CD14-positive monocyte (primary cell): Measurements from ENCODE around the gene COQ10B. TPM values are rescaled to one million over a fixed set of nuclear protein-coding genes. Genes with fewer than 3 reads are reported as not detected.
A peak's percentile ranks its signal among the peaks of the same experiment; 100 is the strongest.

ENCODE experiments used
- DNase-seq, 3 donors: peaks; one replicate each; pipeline ENCODE4 v3.0.0-alpha.2; 2011 to 2022
- H2AFZ ChIP-seq: 2 replicates; pipeline ENCODE4 v1.6.0; 2012; ENCODE audit warnings: mild to moderate bottlenecking, low read depth, low read length, inconsistent platforms; ENCODE audit not compliant: insufficient read depth, poor library complexity, severe bottlenecking
- H3K27ac ChIP-seq, 2 donors: 1 replicate in 1 of 2; 2 replicates in 1 of 2; pipeline ENCODE4 v1.5.1; 2012 to 2013; ENCODE audit warnings: low read length in 2 of 2, control low read depth in 1 of 2, inconsistent platforms in 1 of 2, low read depth in 1 of 2, mild to moderate bottlenecking in 1 of 2
- H3K27me3 ChIP-seq, 2 donors: one replicate each; pipeline versions ENCODE4 v1.6.0 to v1.6.1; 2011 to 2013; ENCODE audit warnings: low read length in 2 of 2; ENCODE audit not compliant: control insufficient read depth in 2 of 2, insufficient read depth in 2 of 2
- H3K36me3 ChIP-seq, 2 donors: replicated peaks in 1 of 2; 1 replicate in 1 of 2; 2 replicates in 1 of 2; pipeline versions ENCODE4 v1.5.1 to v1.6.1; 2012 to 2013; ENCODE audit warnings: low read length in 2 of 2, control low read depth in 1 of 2, inconsistent platforms in 1 of 2, mild to moderate bottlenecking in 1 of 2; ENCODE audit not compliant: insufficient read depth in 2 of 2, control insufficient read depth in 1 of 2
- H3K4me1 ChIP-seq, 2 donors: 1 replicate in 1 of 2; 2 replicates in 1 of 2; pipeline versions ENCODE4 v1.5.1 to v1.6.1; 2012 to 2013; ENCODE audit warnings: low read length in 2 of 2, control low read depth in 1 of 2, inconsistent platforms in 1 of 2, mild to moderate bottlenecking in 1 of 2, moderate library complexity in 1 of 2; ENCODE audit not compliant: insufficient read depth in 2 of 2, control insufficient read depth in 1 of 2
- H3K4me2 ChIP-seq: replicated peaks from 2 replicates; pipeline ENCODE3; 2012; ENCODE audit warnings: low read length, moderate library complexity, mild to moderate bottlenecking; ENCODE audit not compliant: poor library complexity, severe bottlenecking; ENCODE audit errors: extremely low read depth
- H3K4me3 ChIP-seq, 3 experiments: fragments of 200-600 bp in 1 of 3; sonication (generic) in 1 of 3; replicated peaks in 1 of 3; 1 replicate in 2 of 3; 2 replicates in 1 of 3; pipeline ENCODE4 v1.5.1; 2011 to 2013; ENCODE audit warnings: low read length in 3 of 3, mild to moderate bottlenecking in 3 of 3, control low read depth in 2 of 3, low read depth in 2 of 3, inconsistent platforms in 1 of 3, moderate library complexity in 1 of 3
- H3K79me2 ChIP-seq: 2 replicates; pipeline ENCODE4 v1.6.0; 2012; ENCODE audit warnings: mild to moderate bottlenecking, control low read depth, inconsistent platforms, low read length, moderate library complexity; ENCODE audit not compliant: insufficient read depth
- H3K9ac ChIP-seq: 2 replicates; pipeline ENCODE4 v1.6.0; 2017; ENCODE audit warnings: low read length, mild to moderate bottlenecking; ENCODE audit not compliant: insufficient read depth, poor library complexity, severe bottlenecking
- H3K9me3 ChIP-seq, 2 donors: replicated peaks in 1 of 2; 1 replicate in 1 of 2; 2 replicates in 1 of 2; pipeline versions ENCODE4 v1.5.1 to v1.6.1; 2012 to 2013; ENCODE audit warnings: low read length in 2 of 2, control low read depth in 1 of 2; ENCODE audit not compliant: control insufficient read depth in 1 of 2, insufficient read depth in 1 of 2
- H4K20me1 ChIP-seq: 2 replicates; pipeline ENCODE4 v1.6.0; 2012; ENCODE audit warnings: mild to moderate bottlenecking, low read length, control low read depth, moderate library complexity; ENCODE audit not compliant: insufficient read depth
- H3K27ac Mint-ChIP-seq, 7 donors: one replicate each; pipeline ENCODE4 v1.8.0; 2020; ENCODE audit warnings: mild to moderate bottlenecking in 7 of 7, mixed read lengths in 7 of 7, moderate library complexity in 6 of 7, inconsistent platforms in 2 of 7
- H3K27me3 Mint-ChIP-seq, 3 donors: one replicate each; pipeline ENCODE4 v1.8.0; 2021 to 2022; ENCODE audit warnings: low read depth in 3 of 3, mild to moderate bottlenecking in 3 of 3, mixed read lengths in 3 of 3, moderate library complexity in 3 of 3, inconsistent platforms in 1 of 3
- H3K36me3 Mint-ChIP-seq, 2 donors: one replicate each; pipeline ENCODE4 v1.8.0; 2020; ENCODE audit warnings: mixed read lengths in 2 of 2, inconsistent platforms in 1 of 2, mild to moderate bottlenecking in 1 of 2
- H3K4me1 Mint-ChIP-seq: one replicate; pipeline ENCODE4 v1.8.0; 2020; ENCODE audit warnings: mild to moderate bottlenecking, mixed read lengths
- H3K4me3 Mint-ChIP-seq, 2 donors: one replicate each; pipeline ENCODE4 v1.8.0; 2020; ENCODE audit warnings: mild to moderate bottlenecking in 2 of 2, mixed read lengths in 2 of 2, moderate library complexity in 1 of 2
- H3K9me3 Mint-ChIP-seq, 7 donors: one replicate each; pipeline ENCODE4 v1.8.0; 2020 to 2022; ENCODE audit warnings: mixed read lengths in 7 of 7, mild to moderate bottlenecking in 6 of 7, moderate library complexity in 6 of 7, inconsistent platforms in 2 of 7
- WGBS: methylation state at CpG from one replicate; pipeline ENCODE4 v1.1.5; 2013; ENCODE audit warnings: missing lambda C conversion rate; ENCODE audit not compliant: insufficient coverage; 5-methylcytosine and 5-hydroxymethylcytosine counted together
- intact Hi-C, 2 donors: fragments of 100-400 bp; cut with micrococcal nuclease; formaldehyde crosslinking; loops; one replicate each; pipeline versions ENCODE4 v1.15.0 to v1.15.1; 2023
- polyA plus RNA-seq, 3 donors: library from polyadenylated mRNA; depleted of rRNA in 1 of 3; unstranded in 2 of 3; stranded (reverse) in 1 of 3; fragments of 300-500 nt in 2 of 3; fragments of >200 nt in 1 of 3; fragmentation: Illumina TruSeq in 2 of 3; gene quantifications; 1 replicate in 2 of 3; 2 replicates in 1 of 3; pipeline ENCODE4 v1.2.3, GENCODE V29; 2012 to 2021
- TF ChIP-seq, protein P1 (sequence below): fragments of 200-600 bp; IDR thresholded peaks from one replicate; pipeline ENCODE4 v1.8.0; 2022; ENCODE audit warnings: antibody characterized with exemption, mild to moderate bottlenecking

Gene COQ10B
- polyA plus RNA-seq, 3 donors, result 6.7 to 46.6 (median 38.3) TPM

GRCh38 chr2:197486175-197486574 lies 32.8 kb downstream of the COQ10B start:
- Histone ChIP-seq H3K27ac (no peak overlapping the region), H3K27me3 (no peaks in the 10 kb centered on the region), H4K20me1 (peaks cover 3% of the 10 kb centered on the region), H3K4me3 (no peak overlapping the region), H3K36me3 (peaks cover 53 to 90% of the 10 kb centered on the region in 2 donors), H3K79me2 (no peaks in the 10 kb centered on the region), H2AFZ (no peak overlapping the region), H3K9ac (no peak overlapping the region), H3K4me2 (no peak overlapping the region), H3K9me3 (peaks cover 15 to 19% of the 10 kb centered on the region in 2 donors), H3K4me1 (no peaks in the 10 kb centered on the region)
- Mint-ChIP-seq H3K9me3 (peaks cover 3 to 31% (median 26%) of the 10 kb centered on the region in 7 donors), H3K4me3 (no peak overlapping the region), H3K36me3 (peaks cover 56 to 85% of the 10 kb centered on the region in 2 donors), H3K4me1 (no peaks in the 10 kb centered on the region), H3K27me3 (no peaks in the 10 kb centered on the region), H3K27ac (no peak overlapping the region)
- intact Hi-C loops, result no loop called here
- DNase-seq, result no peak
- TF ChIP-seq, protein P1, sequence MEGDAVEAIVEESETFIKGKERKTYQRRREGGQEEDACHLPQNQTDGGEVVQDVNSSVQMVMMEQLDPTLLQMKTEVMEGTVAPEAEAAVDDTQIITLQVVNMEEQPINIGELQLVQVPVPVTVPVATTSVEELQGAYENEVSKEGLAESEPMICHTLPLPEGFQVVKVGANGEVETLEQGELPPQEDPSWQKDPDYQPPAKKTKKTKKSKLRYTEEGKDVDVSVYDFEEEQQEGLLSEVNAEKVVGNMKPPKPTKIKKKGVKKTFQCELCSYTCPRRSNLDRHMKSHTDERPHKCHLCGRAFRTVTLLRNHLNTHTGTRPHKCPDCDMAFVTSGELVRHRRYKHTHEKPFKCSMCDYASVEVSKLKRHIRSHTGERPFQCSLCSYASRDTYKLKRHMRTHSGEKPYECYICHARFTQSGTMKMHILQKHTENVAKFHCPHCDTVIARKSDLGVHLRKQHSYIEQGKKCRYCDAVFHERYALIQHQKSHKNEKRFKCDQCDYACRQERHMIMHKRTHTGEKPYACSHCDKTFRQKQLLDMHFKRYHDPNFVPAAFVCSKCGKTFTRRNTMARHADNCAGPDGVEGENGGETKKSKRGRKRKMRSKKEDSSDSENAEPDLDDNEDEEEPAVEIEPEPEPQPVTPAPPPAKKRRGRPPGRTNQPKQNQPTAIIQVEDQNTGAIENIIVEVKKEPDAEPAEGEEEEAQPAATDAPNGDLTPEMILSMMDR, result no peak
- no CpG with 5 or more reads among the region's 2 CpGs for WGBS

DNA sequence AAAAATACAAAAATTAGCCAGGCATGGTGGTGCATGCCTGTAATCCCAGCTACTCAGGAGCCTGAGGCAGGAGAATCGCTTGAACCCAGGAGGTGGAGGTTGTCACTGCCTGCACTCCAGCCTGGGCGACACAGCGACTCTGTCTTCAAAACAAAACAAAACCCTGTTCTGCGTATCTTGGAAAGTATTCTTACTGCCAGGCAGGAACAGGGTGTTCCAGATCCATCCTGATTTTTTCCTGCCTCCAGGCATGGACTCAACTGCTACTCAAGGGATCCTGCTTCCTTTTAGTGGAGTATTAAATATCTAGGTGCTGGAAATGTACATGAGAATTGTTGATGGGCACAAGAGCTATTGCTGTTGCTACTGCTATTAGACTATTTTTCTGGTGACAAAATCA lies 34.0 kb downstream of the COQ10B start:
- H3K4me2 ChIP-seq, result no peak overlapping the region
- peaks cover 65 to 91% of the 10 kb centered on the region in 2 donors for H3K36me3 Mint-ChIP-seq
- H3K9me3 ChIP-seq, result peaks cover 15 to 19% of the 10 kb centered on the region in 2 donors
- no peaks in the 10 kb centered on the region for H3K27me3 ChIP-seq
- H3K4me1 ChIP-seq, result no peaks in the 10 kb centered on the region
- 96% methylated on average over 4 of the region's 4 CpGs for WGBS
- H3K4me1 Mint-ChIP-seq, result no peaks in the 10 kb centered on the region
- no peak for DNase-seq
- no peak overlapping the region for H3K9ac ChIP-seq
- peaks cover 3 to 26% (median 22%) of the 10 kb centered on the region in 7 donors for H3K9me3 Mint-ChIP-seq
- TF ChIP-seq, protein P1, result no peak
- no peak overlapping the region for H3K4me3 Mint-ChIP-seq
- H3K27me3 Mint-ChIP-seq, result no peaks in the 10 kb centered on the region
- H4K20me1 ChIP-seq, result peaks cover 3% of the 10 kb centered on the region
- no peak overlapping the region for H3K4me3 ChIP-seq
- no peak overlapping the region for H3K27ac ChIP-seq
- H2AFZ ChIP-seq, result no peak overlapping the region
- H3K79me2 ChIP-seq, result peaks cover 4% of the 10 kb centered on the region
- intact Hi-C loops, result no loop called here
- H3K36me3 ChIP-seq, result peaks cover 65 to 96% of the 10 kb centered on the region in 2 donors
- peak overlapping the region in 2 of 7 donors; percentile 15 to 48 for H3K27ac Mint-ChIP-seq
